HPDE6-E6E7 (cell line): ENCODE measurements around the gene FGD3.

Source experiments
- DNase-seq: peaks from one replicate; pipeline ENCODE4 v3.0.0; 2011; ENCODE audit warnings: missing footprints; ENCODE audit errors: extremely low spot score

FGD3 gene

GRCh38 chr9:92954886-92955285 is 7.6 kb downstream of the FGD3 start:
- DNase-seq, result no peak

- DNase-seq, result no peak
Observed at GRCh38 chr9:92960561-92961290, 13.4 kb downstream of the FGD3 start.

GRCh38 chr9:92961627-92962302 is 14.4 kb downstream of the FGD3 start:
- DNase-seq, result no peak

- DNase-seq, result no peak
Observed at GRCh38 chr9:92962303-92962649, 15.0 kb downstream of the FGD3 start.

- DNase-seq, result no peak
Observed at GRCh38 chr9:92962846-92963245, 15.5 kb downstream of the FGD3 start.

GRCh38 chr9:92963831-92964606 is 16.7 kb downstream of the FGD3 start:
- DNase-seq, result no peak

GRCh38 chr9:92964607-92965060 is 17.3 kb downstream of the FGD3 start:
- no peak for DNase-seq

- no peak for DNase-seq
Observed at GRCh38 chr9:92965061-92965758, 17.9 kb downstream of the FGD3 start.

GRCh38 chr9:92965759-92966517 is 18.6 kb downstream of the FGD3 start:
- DNase-seq, result no peak

GRCh38 chr9:92966518-92966800 is 19.1 kb downstream of the FGD3 start:
- DNase-seq, result no peak

GRCh38 chr9:92968081-92968480 is 20.8 kb downstream of the FGD3 start:
- DNase-seq, result no peak

GRCh38 chr9:92969516-92970466 is 22.5 kb downstream of the FGD3 start:
- no peak for DNase-seq

GRCh38 chr9:92970467-92970923 is 23.2 kb downstream of the FGD3 start:
- no peak for DNase-seq

- no peak for DNase-seq
Observed at GRCh38 chr9:92971121-92971520, 23.8 kb downstream of the FGD3 start.

- no peak for DNase-seq
Observed at GRCh38 chr9:92971776-92972175, 24.5 kb downstream of the FGD3 start.

- DNase-seq, result no peak
Observed at GRCh38 chr9:92973700-92974099, 26.4 kb downstream of the FGD3 start.

- DNase-seq, result no peak
Observed at GRCh38 chr9:92974161-92974661, 26.9 kb downstream of the FGD3 start.

GRCh38 chr9:92974761-92975755 is 27.7 kb downstream of the FGD3 start:
- no peak for DNase-seq

GRCh38 chr9:92976431-92976830 is 29.1 kb downstream of the FGD3 start:
- no peak for DNase-seq
